ENCODE data around the gene CST7. TPM values are rescaled to one million over a fixed set of nuclear protein-coding genes. Genes with fewer than 3 reads are reported as not detected.
A peak's percentile ranks its signal among the peaks of the same experiment; 100 is the strongest.

The CST7 gene
- total RNA-seq, 1 donor from 2014 or later: not detected

DNA sequence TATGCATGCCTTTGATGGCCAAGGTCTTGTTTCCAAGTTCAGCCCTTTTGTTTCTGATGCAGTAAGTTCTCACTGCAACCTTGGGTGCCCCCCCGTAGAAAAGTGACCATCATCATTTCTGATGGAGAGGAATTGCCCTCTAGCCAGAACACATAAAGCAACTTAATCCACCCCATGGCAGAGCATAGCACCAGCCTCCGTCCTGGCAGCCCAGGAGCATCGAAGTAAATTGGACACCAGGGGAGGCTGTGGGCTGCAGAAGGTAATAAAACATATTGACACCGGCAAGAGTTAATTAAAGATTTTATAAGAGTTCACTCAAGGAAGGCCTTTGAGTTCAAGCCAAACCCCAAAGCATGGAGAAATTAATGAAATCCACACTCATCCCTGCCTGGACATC, 39.2 kb upstream of the CST7 start:
- Mint-ChIP-seq H3K36me3 (ENCODE audit: unreplicated experiment) (peaks cover 4% of the 10 kb centered on the region), H3K4me3 (ENCODE audit: unreplicated experiment) (no peak overlapping the region), H3K9me3 (ENCODE audit: unreplicated experiment) (no peaks in the 10 kb centered on the region), H3K27me3 (ENCODE audit: unreplicated experiment) (peaks cover 2% of the 10 kb centered on the region), H3K4me1 (ENCODE audit: low read depth, unreplicated experiment) (no peaks in the 10 kb centered on the region), H3K27ac (ENCODE audit: unreplicated experiment) (no peak overlapping the region)
- DNase-seq: no peak
- TF ChIP-seq, protein P1, sequence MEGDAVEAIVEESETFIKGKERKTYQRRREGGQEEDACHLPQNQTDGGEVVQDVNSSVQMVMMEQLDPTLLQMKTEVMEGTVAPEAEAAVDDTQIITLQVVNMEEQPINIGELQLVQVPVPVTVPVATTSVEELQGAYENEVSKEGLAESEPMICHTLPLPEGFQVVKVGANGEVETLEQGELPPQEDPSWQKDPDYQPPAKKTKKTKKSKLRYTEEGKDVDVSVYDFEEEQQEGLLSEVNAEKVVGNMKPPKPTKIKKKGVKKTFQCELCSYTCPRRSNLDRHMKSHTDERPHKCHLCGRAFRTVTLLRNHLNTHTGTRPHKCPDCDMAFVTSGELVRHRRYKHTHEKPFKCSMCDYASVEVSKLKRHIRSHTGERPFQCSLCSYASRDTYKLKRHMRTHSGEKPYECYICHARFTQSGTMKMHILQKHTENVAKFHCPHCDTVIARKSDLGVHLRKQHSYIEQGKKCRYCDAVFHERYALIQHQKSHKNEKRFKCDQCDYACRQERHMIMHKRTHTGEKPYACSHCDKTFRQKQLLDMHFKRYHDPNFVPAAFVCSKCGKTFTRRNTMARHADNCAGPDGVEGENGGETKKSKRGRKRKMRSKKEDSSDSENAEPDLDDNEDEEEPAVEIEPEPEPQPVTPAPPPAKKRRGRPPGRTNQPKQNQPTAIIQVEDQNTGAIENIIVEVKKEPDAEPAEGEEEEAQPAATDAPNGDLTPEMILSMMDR (IDR thresholded peaks at IDR 0.05; ENCODE audit: partially characterized antibody, unreplicated experiment): no peak

- Mint-ChIP-seq H3K27ac (ENCODE audit: unreplicated experiment) (no peak overlapping the region), H3K36me3 (ENCODE audit: unreplicated experiment) (peaks cover 4% of the 10 kb centered on the region), H3K27me3 (ENCODE audit: unreplicated experiment) (peaks cover 2% of the 10 kb centered on the region), H3K9me3 (ENCODE audit: unreplicated experiment) (no peaks in the 10 kb centered on the region), H3K4me3 (ENCODE audit: unreplicated experiment) (no peak overlapping the region), H3K4me1 (ENCODE audit: low read depth, unreplicated experiment) (no peaks in the 10 kb centered on the region)
- TF ChIP-seq, protein P1 (IDR thresholded peaks at IDR 0.05; ENCODE audit: partially characterized antibody, unreplicated experiment): no peak
- DNase-seq: no peak
These were observed 38.6 kb upstream of the CST7 start for GRCh38 chr20:24910461-24910860.

DNA sequence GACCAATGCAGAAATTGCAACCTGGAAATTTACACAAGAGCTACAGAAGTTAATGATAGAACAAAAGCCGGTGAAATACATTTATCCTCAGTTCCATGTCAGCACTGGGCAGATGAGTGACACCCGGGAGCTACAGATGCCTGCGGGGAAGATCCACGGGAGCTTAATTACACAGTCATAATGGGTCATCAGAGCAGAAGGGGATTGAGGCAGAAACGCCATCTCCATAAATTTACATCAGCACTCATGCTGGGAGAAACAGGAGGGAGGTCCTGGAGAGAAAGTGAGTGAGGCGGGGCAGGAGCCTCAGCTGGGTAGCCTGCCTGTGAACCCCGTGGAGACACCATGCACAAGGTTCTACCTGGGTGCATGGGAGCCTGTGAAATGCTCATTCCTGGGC, 37.6 kb upstream of the CST7 start:
- Mint-ChIP-seq H3K27me3 (ENCODE audit: unreplicated experiment) (peaks cover 3% of the 10 kb centered on the region), H3K4me1 (ENCODE audit: low read depth, unreplicated experiment) (no peaks in the 10 kb centered on the region), H3K9me3 (ENCODE audit: unreplicated experiment) (no peaks in the 10 kb centered on the region), H3K36me3 (ENCODE audit: unreplicated experiment) (peaks cover 6% of the 10 kb centered on the region), H3K27ac (ENCODE audit: unreplicated experiment) (peak overlapping the region; percentile 18), H3K4me3 (ENCODE audit: unreplicated experiment) (no peak overlapping the region)
- TF ChIP-seq, protein P1 (IDR thresholded peaks at IDR 0.05; ENCODE audit: partially characterized antibody, unreplicated experiment): no peak
- no peak for DNase-seq

DNA sequence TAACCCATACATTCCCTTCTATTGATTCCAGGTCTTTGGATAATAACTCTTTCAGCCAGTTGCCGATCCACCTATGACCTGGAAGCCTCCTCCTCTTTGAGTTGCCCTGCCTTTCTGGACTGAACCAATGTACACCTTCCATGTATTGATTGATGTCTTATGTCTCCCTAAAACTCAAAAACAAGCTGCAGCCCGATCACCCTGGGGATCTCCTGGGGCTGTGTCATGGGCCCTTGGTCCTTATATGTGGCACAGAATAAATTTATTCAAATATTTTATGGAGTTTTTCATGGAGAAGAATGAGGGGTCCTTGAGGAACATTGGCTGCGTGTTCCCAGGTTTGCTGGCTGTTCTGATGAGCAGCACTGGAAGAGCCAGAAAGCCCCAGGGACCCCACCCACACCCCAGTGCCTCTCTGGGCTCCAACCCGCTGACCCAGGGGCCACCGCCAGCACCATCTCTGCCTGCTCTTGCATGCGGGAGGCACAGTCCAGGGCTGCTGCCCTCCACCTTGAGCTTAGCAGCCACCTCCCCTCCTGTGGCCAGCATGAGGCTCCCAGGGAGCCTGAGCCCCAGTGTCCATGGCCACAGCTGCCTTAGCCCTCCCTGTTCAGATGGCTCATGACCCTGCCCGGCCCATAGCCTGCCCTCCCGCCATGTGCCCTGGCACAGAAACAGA, 36.5 kb upstream of the CST7 start:
- no peak for DNase-seq
- H3K9me3 Mint-ChIP-seq (ENCODE audit: unreplicated experiment): peaks cover 1% of the 10 kb centered on the region
- H3K27me3 Mint-ChIP-seq (ENCODE audit: unreplicated experiment): peaks cover 5% of the 10 kb centered on the region
- H3K4me3 Mint-ChIP-seq (ENCODE audit: unreplicated experiment): no peak overlapping the region
- H3K36me3 Mint-ChIP-seq (ENCODE audit: unreplicated experiment): peaks cover 9% of the 10 kb centered on the region
- H3K27ac Mint-ChIP-seq (ENCODE audit: unreplicated experiment): no peak overlapping the region
- no peaks in the 10 kb centered on the region for H3K4me1 Mint-ChIP-seq (ENCODE audit: low read depth, unreplicated experiment)
- TF ChIP-seq, protein P1 (IDR thresholded peaks at IDR 0.05; ENCODE audit: partially characterized antibody, unreplicated experiment): no peak

DNA sequence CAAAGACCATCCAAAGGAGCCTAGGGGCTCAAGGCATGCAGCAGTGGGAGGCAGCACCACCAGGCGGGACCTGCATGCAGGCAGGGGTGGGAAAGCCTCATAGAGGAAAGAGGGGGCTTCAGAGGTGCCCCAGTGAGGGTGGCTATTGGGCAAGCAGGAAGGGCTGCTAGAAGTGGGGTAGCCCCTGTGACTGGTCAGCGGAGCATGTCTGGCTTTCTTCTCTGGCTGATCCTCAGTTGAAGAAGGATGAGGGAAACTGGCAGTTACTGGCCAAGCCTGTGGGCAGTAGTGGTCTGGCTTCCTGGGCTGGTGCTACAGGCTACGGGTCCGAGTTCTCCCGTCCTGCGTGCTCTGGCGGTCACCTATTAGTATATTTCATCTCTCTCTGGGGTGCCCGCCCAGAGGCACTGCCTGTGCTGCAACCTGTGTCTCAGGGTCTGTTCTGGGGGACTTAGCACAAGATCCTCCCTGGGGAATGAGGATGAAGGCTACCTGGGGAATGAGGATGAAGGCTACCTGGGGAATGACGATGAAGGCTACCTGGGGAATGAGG, 35.9 kb upstream of the CST7 start:
- Mint-ChIP-seq H3K9me3 (ENCODE audit: unreplicated experiment) (peaks cover 1% of the 10 kb centered on the region), H3K4me1 (ENCODE audit: low read depth, unreplicated experiment) (peaks cover 1% of the 10 kb centered on the region), H3K27me3 (ENCODE audit: unreplicated experiment) (peaks cover 6% of the 10 kb centered on the region), H3K27ac (ENCODE audit: unreplicated experiment) (no peak overlapping the region), H3K4me3 (ENCODE audit: unreplicated experiment) (no peak overlapping the region), H3K36me3 (ENCODE audit: unreplicated experiment) (peaks cover 9% of the 10 kb centered on the region)
- TF ChIP-seq, protein P1 (IDR thresholded peaks at IDR 0.05; ENCODE audit: partially characterized antibody, unreplicated experiment): no peak
- DNase-seq: no peak

Measured in glutamatergic neuron (in vitro differentiated cells).